ENCODE data around the gene PHF12. TPM values are rescaled to one million over a fixed set of nuclear protein-coding genes. Genes with fewer than 3 reads are reported as not detected.
A peak's percentile ranks its signal among the peaks of the same experiment; 100 is the strongest.

Gene PHF12
- total and polyA plus RNA-seq, 2 of the 13 experiments (the other 11 are each of a cell fraction or from before 2014, with no cell fraction given), result 9.8 to 17.1 TPM

- TF ChIP-seq FOXO4 (CRISPR knock-in tag; conservative IDR thresholded peaks at IDR 0.05) (no peak), ZIK1 (CRISPR knock-in tag; IDR thresholded peaks at IDR 0.05; ENCODE audit: borderline replicate concordance, low read depth) (no peak), GZF1 (CRISPR knock-in tag; IDR thresholded peaks at IDR 0.05) (peak; percentile 93), ZNF441 (CRISPR knock-in tag; IDR thresholded peaks at IDR 0.05; ENCODE audit: borderline replicate concordance) (peak; percentile 57; the same call in 1 of the 2 replicates), TARDBP (CRISPR knock-in tag; IDR thresholded peaks at IDR 0.05) (peak; percentile 76; the same call in 1 of the 2 replicates), SNAPC5 (CRISPR knock-in tag; IDR thresholded peaks at IDR 0.05; ENCODE audit: borderline replicate concordance) (no peak), NKX3-1 (CRISPR knock-in tag; IDR thresholded peaks at IDR 0.05) (no peak), ZNF251 (CRISPR knock-in tag; IDR thresholded peaks at IDR 0.05) (peak; percentile 93), PATZ1 (CRISPR knock-in tag; IDR thresholded peaks at IDR 0.05) (no peak), ZKSCAN8 (CRISPR knock-in tag; IDR thresholded peaks at IDR 0.05; ENCODE audit: borderline replicate concordance) (no peak), ZNF546 (CRISPR knock-in tag; conservative IDR thresholded peaks at IDR 0.05) (peak; percentile 56; the same call in 1 of the 2 replicates), ZNF232 (CRISPR knock-in tag; IDR thresholded peaks at IDR 0.05; ENCODE audit: borderline replicate concordance) (0 out of 2 replicates have a peak, but pooled peaks have one; percentile 43), RERE (CRISPR knock-in tag; IDR thresholded peaks at IDR 0.05; ENCODE audit: low read depth) (no peak), ISX (CRISPR knock-in tag; conservative IDR thresholded peaks at IDR 0.05) (no peak), IKZF5 (CRISPR knock-in tag; IDR thresholded peaks at IDR 0.05) (no peak; the same call in 1 of the 2 replicates), ZSCAN29 (CRISPR knock-in tag; conservative IDR thresholded peaks at IDR 0.05) (peak; percentile 62; the same call in 1 of the 2 replicates), HNRNPLL (IDR thresholded peaks at IDR 0.05; ENCODE audit: low read depth, low read length, poor library complexity, severe bottlenecking) (no peak), ZNF607 (CRISPR knock-in tag; IDR thresholded peaks at IDR 0.05; ENCODE audit: borderline replicate concordance) (peak; percentile 76; the same call in 1 of the 2 replicates), YEATS4 (CRISPR knock-in tag; IDR thresholded peaks at IDR 0.05; ENCODE audit: borderline replicate concordance) (peak; percentile 36; the same call in 1 of the 2 replicates)
Measured at GRCh38 chr17:28996554-28997096, 45.3 kb upstream of the PHF12 start (continued).
